Dedifferentiated amniotic fluid mesenchymal stem cell (primary cell): ENCODE measurements around the gene DVL1.

Experiments used
- DNase-seq: peaks from one replicate; pipeline ENCODE4 v3.0.0-alpha.2; 2016; ENCODE audit errors: extremely low spot score

DVL1 gene

GRCh38 chr1:1298861-1299685, 50.1 kb downstream of the DVL1 start:
- DNase-seq, result no peak

- no peak for DNase-seq
Measured at GRCh38 chr1:1297802-1298424, 51.3 kb downstream of the DVL1 start.

DNA sequence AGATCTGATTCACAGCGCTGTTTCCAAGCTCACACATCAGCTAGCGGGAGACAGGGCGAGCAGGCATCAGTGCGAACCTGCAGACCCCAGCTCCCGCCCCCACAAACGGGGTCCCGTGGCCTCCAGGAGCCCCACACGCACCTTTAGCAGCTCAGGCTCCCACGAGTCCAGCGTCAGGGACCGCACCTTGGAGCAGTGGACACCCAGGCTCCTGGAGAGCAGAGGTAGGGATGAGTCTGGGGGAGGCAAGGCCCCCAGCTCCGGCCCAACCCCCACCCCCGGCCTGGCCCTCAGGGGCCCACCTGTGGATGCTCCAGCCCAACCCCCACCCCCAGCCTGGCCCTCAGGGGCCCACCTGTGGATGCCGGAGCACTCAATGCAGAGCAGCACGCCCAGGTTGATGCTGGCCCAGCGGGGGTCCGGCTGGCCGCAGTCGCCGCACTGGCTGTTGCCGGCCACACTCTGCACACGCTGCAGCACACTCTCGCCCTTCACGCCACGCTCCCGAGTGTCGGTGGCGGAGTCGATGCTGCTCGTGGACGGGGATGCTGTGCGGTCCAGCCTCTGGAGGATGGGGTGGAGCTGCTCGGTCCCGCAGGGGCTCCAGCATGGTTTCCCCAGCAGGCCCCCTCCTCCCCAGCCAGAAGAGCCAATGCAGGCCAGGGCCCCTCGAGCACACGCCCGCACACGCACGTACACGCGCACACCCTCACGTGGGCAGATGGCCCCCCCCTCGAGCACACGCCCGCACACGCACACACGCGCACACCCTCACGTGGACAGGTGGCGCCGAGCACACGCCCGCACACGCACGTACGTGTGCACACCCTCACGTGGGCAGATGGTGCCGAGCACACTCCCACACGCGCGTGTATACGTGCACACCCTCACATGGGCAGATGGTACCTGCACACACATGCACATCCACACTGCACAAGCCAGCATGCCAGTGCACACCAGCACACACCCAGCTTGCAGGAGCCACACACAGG, 52.9 kb downstream of the DVL1 start:
- DNase-seq, result no peak

DNA sequence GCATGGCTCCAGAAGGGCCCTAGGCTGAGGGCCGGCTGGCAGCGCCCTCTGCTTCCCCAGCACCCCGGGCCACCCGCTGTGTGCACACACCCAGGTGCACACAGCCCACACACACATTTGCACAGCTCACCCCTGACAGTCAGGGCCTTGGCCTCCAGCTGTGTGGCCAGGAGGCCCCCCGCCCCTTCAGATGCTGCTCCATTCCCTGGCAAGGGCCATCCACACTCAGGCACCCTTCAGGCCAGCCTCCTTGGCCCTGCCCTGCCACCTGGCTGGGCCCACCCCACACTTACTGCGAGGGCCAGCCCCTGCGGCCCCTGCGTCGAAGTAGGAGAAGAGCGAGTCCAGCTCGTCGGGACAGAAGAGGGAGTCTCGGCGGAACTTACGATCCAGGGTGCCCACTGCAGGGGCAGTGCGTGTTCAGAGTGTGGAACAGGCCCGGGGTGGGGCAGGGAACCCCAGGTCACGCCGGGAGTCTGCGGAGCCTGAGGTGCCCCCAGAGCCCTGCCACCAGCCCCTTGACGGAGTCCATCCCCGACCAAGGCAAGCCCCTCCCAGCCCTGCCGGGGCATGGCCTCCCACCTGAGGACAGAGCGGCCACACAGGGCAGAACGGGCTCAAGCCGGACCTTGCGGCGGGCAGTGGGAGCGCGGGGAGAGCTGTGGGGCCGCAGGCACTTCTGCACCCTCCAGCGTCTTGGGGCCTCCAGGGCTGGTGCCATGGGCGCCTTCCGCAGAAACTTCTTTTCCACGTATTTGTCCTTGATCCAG, 53.9 kb downstream of the DVL1 start:
- DNase-seq, result no peak

GRCh38 chr1:1294250-1294890, 54.8 kb downstream of the DVL1 start:
- DNase-seq, result no peak

GRCh38 chr1:1293263-1294249, 55.7 kb downstream of the DVL1 start:
- DNase-seq, result no peak

GRCh38 chr1:1292851-1293250, 56.4 kb downstream of the DVL1 start:
- no peak for DNase-seq

DNA sequence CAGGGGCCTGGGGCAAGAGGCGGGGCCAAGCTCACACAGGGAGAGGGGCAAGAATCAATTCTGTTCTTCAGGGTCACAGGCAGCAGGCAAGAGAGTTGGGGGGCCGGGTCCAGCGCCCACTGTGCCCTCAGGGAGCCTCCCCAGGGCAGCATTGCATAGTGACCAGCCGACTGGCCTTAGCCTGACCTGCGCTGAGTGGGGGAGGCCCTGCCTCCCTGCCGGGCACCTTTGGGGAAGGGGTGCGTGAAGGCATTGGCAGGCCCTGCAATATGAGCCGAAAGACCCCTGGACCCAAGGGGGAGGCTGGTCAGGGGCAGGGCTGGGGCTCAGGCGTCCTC, 56.8 kb downstream of the DVL1 start:
- DNase-seq, result no peak

DNA sequence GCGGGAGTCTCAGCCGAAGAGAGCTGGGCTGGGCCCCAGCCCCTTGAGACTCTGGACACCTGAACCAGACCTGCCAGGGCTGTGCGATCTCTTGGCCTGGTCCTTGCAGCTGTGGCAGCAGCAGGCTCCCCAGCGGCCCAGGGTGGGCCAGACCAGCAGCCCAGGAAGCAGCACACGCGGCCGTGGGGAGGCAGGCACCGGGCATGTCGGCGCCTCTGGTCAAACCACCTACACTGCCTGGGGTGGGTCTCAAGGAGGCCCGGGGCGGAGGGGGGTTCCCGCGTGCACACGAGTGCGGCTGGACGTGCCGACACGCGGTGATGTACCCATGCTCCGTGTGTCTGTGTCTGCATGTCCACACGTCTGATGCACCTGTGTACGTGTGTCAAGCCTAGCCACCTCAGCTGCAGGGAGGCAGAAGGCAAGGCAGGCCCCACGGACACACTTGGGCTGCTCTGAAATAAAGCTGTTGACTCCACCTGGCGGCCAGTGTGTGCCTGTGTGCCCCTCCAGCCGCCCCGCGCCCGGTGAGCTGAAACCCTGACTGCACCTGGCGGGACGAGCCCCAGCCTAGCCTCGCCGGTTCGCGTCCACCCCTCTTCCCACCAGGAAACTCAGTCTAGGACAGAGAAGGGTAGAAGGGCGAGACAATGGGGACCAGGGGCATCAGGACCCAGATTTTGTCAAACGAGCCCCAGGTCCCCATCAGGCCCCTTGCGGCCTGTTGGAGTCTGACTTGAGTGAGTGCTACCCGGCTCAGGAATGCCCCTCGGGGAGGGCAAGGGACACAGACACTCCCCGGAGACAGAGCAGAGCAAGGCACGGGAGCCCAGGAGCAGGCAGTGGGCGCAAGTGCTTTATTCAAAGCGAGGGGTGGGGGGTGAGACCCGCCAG, 57.4 kb downstream of the DVL1 start:
- DNase-seq, result no peak

DNA sequence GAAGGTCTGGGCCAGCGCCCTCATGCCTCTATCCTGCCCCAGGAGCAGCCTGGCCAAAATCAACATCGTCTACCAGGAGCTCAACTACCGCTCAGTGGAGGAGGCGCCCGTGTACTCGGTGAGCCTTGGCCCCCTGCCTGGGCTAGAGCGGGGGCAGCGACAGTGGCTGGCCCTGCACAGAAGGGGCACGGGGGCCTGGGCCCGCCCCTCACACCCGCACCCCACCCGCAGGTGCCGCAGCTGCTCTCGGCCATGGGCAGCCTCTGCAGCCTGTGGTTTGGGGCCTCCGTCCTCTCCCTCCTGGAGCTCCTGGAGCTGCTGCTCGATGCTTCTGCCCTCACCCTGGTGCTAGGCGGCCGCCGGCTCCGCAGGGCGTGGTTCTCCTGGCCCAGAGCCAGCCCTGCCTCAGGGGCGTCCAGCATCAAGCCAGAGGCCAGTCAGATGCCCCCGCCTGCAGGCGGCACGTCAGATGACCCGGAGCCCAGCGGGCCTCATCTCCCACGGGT, 58.1 kb downstream of the DVL1 start:
- DNase-seq, result no peak

DNA sequence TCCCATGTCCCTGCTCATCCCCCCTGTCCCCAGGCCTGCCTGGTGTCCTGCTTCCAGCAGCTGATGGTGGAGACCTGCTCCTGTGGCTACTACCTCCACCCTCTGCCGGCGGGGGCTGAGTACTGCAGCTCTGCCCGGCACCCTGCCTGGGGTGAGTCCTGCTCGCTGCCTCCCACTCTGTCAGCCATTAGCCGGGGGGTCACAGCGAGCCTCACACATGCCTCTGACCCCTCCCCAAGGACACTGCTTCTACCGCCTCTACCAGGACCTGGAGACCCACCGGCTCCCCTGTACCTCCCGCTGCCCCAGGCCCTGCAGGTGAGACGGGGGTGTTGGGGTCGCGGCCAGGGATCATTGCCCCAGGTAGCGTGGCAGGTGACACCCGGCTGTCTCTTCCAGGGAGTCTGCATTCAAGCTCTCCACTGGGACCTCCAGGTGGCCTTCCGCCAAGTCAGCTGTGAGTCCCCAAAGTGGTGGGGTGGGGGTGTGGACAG, 58.9 kb downstream of the DVL1 start:
- no peak for DNase-seq

DNA sequence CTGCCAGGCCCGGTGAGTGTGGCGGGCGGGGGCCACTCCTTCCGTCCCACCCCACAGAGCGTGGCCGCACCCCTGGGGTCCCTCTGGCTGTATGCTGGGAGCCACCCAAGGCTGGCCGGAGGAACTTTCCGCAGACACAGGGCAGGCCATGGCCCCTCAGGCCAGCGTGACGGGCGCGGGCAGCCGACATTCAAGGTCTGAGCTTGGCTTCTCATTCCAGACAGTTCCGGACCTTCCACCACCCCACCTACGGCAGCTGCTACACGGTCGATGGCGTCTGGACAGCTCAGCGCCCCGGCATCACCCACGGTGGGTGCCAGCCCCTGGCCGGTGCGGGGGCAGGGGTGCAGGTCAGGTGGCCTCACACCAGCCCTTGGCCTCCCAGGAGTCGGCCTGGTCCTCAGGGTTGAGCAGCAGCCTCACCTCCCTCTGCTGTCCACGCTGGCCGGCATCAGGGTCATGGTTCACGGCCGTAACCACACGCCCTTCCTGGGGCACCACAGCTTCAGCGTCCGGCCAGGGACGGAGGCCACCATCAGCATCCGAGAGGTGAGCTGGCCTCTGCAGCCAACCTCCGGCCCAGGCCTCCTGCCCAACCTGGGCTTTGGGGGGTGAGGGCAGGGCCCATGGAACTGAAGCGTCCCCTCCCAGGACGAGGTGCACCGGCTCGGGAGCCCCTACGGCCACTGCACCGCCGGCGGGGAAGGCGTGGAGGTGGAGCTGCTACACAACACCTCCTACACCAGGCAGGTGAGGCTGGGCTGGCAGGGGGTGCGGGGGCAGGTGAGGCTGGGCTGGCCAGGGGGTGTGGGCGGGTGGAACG, 61.7 kb downstream of the DVL1 start:
- no peak for DNase-seq

GRCh38 chr1:1286313-1287261, 62.6 kb downstream of the DVL1 start:
- no peak for DNase-seq

DNA sequence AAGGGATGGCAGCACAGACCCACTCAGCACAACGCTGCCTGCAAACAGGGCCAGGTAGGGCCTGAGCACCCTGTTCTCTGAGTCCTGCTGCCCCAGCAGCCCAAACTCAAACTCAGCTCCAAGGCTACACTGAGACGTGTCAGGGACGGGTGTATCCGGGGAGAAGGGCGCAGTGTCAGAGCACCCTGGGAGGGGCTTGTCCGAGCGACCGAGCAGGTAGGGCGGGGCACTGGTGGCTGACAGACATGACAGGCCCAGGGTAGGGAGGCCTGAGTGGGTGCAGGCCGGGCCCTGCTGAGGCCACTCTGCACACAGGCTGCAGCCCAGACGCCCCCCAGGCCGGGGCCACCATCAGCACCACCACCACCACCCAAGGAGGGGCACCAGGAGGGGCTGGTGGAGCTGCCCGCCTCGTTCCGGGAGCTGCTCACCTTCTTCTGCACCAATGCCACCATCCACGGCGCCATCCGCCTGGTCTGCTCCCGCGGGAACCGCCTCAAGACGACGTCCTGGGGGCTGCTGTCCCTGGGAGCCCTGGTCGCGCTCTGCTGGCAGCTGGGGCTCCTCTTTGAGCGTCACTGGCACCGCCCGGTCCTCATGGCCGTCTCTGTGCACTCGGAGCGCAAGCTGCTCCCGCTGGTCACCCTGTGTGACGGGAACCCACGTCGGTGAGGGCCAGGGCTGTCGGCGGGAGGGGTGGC, 63.5 kb downstream of the DVL1 start:
- no peak for DNase-seq
